Colonic mucosa (tissue), 4 donors: ENCODE results near the gene MVD. TPM values are rescaled to one million over a fixed set of nuclear protein-coding genes. Genes with fewer than 3 reads are reported as not detected.

ENCODE experiments used
- DNase-seq: peaks from one replicate; pipeline ENCODE4 v3.0.0-alpha.2; 2020
- H3K27ac ChIP-seq: fragments of 200-600 bp; one replicate; pipeline ENCODE4 v1.8.0; 2021
- H3K27me3 ChIP-seq: fragments of 200-600 bp; one replicate; pipeline ENCODE4 v1.8.0; 2021
- H3K36me3 ChIP-seq: fragments of 200-600 bp; one replicate; pipeline ENCODE4 v1.8.0; 2021
- H3K4me1 ChIP-seq: fragments of 200-600 bp; one replicate; pipeline ENCODE4 v1.8.0; 2021; ENCODE audit warnings: mild to moderate bottlenecking
- H3K4me3 ChIP-seq: fragments of 200-600 bp; one replicate; pipeline ENCODE4 v1.8.0; 2021
- H3K9ac ChIP-seq, 2 donors: one replicate each; pipeline ENCODE4 v1.7.0; 2013; ENCODE audit warnings: control low read depth in 2 of 2, low read depth in 2 of 2, low read length in 2 of 2
- H3K9me3 ChIP-seq: fragments of 200-600 bp; one replicate; pipeline ENCODE4 v1.8.0; 2021
- intact Hi-C: fragments of 100-400 bp; cut with DNase I; formaldehyde crosslinking; loops from one replicate; pipeline ENCODE4 v1.14.1; 2022
- total RNA-seq, 2 donors: library from RNA; stranded (reverse); fragmentation: NEBNext Ultra II Directional in 1 of 2; extraction: Animal tissue kit (Norgen Biotek cat#: 25700) in 1 of 2; gene quantifications; one replicate each; pipeline ENCODE4 v1.2.1, GENCODE V29; 2021
- TF ChIP-seq, protein P1 (sequence below): fragments of 200-600 bp; IDR thresholded peaks from one replicate; pipeline ENCODE4 v1.8.0; 2022; ENCODE audit warnings: antibody characterized with exemption, mild to moderate bottlenecking
- donor health status: healthy.
- donor health status: DM: no; HTN: no; CAD: no.
- donor health status: DM: no; HTN: no; CAD: no.

The MVD gene
- total RNA-seq, 2 donors from 2014 or later: 86.2 to 132 TPM

DNA sequence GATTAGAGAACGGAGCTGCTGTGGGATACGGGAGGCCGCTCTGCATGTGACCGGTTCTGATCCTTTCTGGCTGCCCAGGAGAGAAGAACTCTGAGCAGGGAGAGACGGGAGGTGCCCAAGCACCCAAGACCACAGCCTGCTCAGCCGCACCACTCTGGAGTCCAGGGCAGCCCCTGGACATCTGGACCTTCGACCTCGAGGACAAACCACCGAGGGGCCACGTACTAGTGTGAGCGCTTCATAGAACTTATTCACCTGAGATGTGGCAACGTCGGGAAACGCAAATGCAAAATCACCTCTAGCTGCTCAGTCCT, 37.4 kb upstream of the MVD start:
- Histone ChIP-seq H3K4me3 (no peak overlapping the region), H3K36me3 (no peaks in the 10 kb centered on the region), H3K27me3 (no peaks in the 10 kb centered on the region), H3K4me1 (peaks cover 4% of the 10 kb centered on the region), H3K9ac (peak overlapping the region in 1 of 2 donors; percentile 49), H3K27ac (peak overlapping the region; percentile 59), H3K9me3 (no peaks in the 10 kb centered on the region)
- intact Hi-C loops: no loop called here
- no peak for DNase-seq
- TF ChIP-seq, protein P1, sequence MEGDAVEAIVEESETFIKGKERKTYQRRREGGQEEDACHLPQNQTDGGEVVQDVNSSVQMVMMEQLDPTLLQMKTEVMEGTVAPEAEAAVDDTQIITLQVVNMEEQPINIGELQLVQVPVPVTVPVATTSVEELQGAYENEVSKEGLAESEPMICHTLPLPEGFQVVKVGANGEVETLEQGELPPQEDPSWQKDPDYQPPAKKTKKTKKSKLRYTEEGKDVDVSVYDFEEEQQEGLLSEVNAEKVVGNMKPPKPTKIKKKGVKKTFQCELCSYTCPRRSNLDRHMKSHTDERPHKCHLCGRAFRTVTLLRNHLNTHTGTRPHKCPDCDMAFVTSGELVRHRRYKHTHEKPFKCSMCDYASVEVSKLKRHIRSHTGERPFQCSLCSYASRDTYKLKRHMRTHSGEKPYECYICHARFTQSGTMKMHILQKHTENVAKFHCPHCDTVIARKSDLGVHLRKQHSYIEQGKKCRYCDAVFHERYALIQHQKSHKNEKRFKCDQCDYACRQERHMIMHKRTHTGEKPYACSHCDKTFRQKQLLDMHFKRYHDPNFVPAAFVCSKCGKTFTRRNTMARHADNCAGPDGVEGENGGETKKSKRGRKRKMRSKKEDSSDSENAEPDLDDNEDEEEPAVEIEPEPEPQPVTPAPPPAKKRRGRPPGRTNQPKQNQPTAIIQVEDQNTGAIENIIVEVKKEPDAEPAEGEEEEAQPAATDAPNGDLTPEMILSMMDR: no peak

DNA sequence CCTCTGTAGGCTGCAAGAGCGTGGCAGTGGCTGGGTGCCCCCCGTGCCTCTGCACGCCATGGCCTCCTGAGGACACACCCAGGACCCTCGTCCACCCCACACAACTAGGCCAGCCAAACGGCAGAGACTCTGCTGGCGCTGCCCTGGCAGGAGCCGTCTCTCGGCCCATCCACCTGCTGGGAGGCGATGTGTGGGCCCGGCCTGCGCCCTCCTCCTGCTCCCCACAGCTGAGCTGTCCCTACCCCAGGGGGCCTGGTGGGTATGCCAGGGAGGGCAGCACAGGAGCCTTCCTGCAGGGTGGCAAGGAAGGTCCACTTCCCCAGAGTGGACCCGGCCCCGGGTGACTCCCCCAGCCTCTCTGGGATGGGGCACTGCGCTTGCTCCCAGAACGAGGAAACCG, 36.3 kb upstream of the MVD start:
- no peak overlapping the region for H3K27ac ChIP-seq
- H3K9ac ChIP-seq: no peak overlapping the region
- TF ChIP-seq, protein P1: no peak
- no peaks in the 10 kb centered on the region for H3K9me3 ChIP-seq
- no peaks in the 10 kb centered on the region for H3K27me3 ChIP-seq
- H3K36me3 ChIP-seq: no peaks in the 10 kb centered on the region
- intact Hi-C loops: no loop called here
- no peaks in the 10 kb centered on the region for H3K4me1 ChIP-seq
- DNase-seq: no peak
- H3K4me3 ChIP-seq: no peak overlapping the region

DNA sequence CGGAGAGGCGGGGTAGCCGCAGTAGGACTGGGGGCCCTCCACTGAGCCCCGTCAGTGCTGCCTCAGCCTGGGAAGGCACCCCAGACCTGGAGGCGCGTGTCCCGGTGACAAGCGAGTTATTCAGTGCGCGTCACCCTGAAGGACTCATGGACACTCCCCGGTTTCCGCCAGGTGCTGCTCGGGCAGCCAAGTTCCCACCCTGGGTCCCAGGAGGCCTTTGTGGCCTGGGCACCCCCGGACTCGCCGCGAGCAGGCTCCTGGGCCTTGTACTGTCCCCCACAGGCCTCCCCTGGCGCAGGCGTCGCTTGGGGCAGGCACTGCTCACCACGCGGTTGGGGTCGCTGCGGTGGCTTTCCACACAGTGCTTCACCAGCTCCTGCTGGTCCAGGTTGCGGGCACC, 35.8 kb upstream of the MVD start:
- H3K4me1 ChIP-seq: no peaks in the 10 kb centered on the region
- H3K9me3 ChIP-seq: no peaks in the 10 kb centered on the region
- no peak overlapping the region for H3K9ac ChIP-seq
- DNase-seq: no peak
- H3K27ac ChIP-seq: no peak overlapping the region
- H3K27me3 ChIP-seq: no peaks in the 10 kb centered on the region
- intact Hi-C loops: no loop called here
- H3K4me3 ChIP-seq: no peak overlapping the region
- TF ChIP-seq, protein P1: no peak
- H3K36me3 ChIP-seq: no peaks in the 10 kb centered on the region

DNA sequence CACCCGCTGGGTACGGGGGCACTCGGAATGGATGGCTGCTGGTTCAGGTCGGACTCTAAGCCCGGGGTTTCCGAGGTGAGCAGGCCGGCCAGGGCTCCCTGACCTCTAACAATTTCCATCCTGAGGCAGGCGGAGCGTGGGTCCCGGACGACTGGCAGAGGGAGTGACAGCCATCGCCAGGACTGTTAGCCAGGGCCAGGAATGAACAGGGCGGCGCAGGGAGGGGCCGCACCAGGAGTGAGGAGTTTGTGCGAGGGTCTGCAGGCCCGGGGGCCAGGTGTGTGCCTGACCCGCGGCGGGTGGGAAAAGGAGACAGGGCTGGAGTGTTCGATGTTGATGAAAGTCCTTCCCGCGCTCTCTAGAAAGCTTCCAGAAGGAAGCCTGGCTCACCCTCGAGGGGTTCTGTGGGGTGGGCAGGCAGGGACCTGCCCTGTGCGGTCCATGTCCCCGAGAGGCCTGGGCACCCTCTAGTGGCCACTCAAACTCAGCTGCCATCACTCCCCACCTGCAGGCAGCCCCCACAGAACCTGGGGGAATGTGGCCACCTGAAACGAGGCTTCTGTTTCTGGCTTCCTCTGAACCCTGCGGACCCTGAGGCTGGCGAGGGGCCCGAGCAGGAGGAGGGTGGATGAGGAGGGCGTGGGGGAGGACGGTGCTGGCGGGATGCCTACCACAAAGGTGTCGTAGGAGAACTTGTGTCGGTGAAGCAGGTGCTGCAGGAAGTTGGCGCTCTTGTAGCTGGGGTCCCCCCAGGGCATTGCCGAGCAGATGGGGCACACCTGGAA, 35.1 kb upstream of the MVD start:
- intact Hi-C loops: no loop called here
- H3K9me3 ChIP-seq: no peaks in the 10 kb centered on the region
- no peaks in the 10 kb centered on the region for H3K4me1 ChIP-seq
- TF ChIP-seq, protein P1: no peak
- no peak overlapping the region for H3K9ac ChIP-seq
- DNase-seq: no peak
- no peaks in the 10 kb centered on the region for H3K36me3 ChIP-seq
- H3K4me3 ChIP-seq: no peak overlapping the region
- no peak overlapping the region for H3K27ac ChIP-seq
- no peaks in the 10 kb centered on the region for H3K27me3 ChIP-seq

DNA sequence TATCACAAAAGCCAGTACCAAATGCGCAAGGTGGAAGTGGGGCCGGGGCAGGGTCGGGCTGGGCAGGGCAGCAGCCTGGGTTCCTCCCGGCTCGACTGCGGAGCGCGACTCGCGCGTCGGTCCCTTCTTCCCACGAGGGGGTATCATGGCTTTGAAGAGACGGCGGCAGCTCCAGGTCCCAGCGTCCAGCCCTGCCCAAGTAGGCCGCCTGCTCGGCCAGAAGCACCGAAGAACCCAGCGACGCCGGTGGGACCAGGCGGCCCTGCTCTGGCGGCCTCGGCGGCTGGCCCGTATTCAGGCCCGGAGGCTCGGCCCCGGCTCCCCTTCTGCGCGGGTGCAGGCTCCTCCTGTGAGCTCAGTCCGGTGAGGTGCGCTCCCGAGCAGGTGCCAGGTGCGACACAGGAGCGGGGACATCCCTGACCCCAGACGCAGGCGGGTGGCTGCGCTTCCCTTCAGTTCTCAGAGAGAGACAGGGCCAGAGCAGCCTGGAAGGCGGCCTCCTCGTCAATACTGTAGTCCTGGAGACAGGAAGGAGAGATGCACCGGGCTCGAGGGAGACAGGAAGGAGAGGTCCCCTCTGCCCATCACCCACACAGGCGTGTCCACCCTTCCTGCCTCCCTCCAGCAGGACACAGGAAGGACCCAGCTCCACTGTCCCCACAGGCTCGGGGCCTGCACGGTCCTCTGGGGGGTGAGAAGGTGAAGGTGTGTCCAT, 34.4 kb upstream of the MVD start:
- Histone ChIP-seq H3K27me3 (no peaks in the 10 kb centered on the region), H3K4me1 (no peaks in the 10 kb centered on the region), H3K9me3 (no peaks in the 10 kb centered on the region), H3K9ac (no peak overlapping the region), H3K4me3 (no peak overlapping the region), H3K36me3 (no peaks in the 10 kb centered on the region), H3K27ac (no peak overlapping the region)
- TF ChIP-seq, protein P1: no peak
- no peak for DNase-seq
- intact Hi-C loops: no loop called here
